NCI-H526 (cell line): ENCODE data around the gene BAIAP2.

Source experiments
- DNase-seq, 2 experiments: peaks; one replicate each; lab custom pipeline; 2025; lab: John Stamatoyannopoulos, UW

Gene BAIAP2

DNA sequence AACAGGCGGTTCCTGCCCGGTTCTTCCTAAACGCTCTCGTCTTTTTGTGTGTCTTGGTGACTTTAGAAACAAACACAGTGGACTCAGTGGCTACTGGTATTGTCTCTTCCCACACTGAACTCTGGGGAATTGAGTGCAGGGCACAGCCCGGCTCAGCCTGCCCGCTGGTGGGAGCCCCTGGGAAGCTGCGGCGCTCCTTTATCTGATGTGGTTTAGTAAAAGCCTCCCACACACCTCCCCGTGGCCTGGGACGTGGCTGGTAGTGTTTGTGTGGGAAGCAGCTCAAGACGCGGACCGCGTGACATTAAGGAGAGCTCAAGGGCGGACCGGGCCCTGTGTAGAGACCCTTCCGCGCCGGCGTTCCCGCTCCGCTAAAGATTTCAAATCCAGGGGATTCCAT, 75.0 kb downstream of the BAIAP2 start:
- DNase-seq: no peak

DNA sequence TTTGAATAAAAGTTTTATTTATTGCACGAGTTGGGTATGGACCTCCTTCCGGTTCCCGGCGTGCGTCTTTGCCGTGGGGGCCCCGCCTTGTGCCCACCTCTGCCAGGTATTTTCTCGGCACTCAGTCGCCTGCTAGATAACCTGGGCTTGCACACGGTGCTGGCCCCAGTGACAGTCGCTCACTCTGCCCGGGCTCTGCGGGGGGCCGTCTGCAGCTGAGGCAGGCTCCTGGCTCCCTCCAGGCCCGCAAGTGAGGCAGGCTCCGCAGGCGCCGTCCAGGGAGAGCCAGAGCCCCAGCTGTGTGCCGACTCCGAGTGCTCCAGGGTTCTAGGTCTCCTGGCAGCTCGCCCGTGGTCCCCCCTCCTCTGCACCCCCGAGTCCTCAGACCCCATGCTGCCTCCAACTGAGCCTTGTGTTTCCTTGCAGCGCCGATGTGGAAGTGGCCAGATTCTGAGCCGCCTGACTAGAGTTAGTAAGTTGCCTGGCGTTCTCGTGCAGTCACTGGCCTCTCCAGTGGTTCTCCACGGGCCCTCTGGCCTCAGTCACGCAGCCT, 75.6 kb downstream of the BAIAP2 start:
- DNase-seq: no peak

DNA sequence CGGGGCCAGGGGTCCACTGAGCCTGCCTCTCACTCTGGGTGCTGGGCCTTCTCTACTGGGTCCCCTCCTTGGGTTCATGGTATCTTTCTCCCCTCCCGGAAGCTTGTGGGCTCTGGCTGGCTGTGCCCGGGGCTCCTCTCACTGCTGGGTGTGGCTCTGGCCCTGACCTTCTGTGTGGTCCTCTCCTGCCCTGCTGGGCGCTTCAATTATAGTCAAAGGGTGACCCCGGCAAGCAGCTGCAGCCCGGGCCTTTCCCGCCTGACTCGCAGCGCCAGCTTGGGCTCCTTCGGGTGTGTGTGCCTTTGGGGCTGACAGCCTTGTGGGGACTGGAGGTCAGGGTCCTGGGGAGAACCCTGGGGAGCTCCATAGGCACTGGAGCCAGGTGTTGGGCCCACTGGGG, 76.1 kb downstream of the BAIAP2 start:
- DNase-seq: no peak

DNA sequence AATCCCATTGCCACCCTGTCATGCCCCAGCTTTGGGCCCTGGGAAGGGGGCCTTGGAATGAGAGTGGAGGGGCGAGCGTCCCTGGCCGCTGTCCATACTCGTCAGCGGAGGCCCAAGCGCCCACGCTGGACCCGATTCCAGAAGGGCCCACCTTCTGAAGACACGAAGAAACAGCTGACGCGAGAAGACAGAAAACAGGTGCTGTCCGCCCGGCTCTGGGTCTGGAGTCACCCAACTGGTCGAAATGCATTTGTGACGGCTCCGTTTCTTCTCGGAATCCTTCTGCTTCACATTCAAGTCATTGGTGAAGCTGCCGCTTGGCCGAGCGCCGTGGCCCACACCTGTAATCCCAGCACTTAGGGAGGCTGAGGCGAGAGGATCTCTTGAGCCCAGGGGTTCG, 77.5 kb downstream of the BAIAP2 start:
- DNase-seq: no peak

DNA sequence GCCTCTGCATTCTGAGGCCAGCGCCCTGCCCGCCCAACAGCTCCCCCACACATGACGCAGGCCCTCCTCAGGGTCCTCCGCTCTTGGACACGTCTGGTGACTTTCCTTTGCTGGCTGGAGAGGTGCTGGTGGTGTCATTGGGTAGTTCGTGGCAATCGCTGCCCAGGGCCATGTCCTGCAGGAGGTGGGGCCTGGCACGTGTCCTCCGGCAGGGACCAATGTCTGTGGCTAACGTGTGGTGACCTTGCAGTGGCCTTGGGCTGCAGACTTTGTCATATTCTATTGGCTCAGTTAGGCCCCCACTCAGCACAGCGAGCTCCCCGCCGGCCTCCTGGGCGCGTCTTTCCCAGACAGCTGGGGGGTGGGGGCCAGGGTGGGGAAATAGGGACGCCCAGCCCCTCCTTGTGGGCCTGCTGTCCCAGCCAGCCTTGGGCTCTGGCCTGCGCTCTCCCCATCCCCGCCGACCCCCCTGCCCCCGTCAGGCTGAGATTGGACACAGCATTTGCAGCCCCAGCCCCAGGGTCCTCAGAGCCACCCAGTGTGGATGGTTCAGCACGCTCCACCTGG, 78.3 kb downstream of the BAIAP2 start:
- DNase-seq: no peak

DNA sequence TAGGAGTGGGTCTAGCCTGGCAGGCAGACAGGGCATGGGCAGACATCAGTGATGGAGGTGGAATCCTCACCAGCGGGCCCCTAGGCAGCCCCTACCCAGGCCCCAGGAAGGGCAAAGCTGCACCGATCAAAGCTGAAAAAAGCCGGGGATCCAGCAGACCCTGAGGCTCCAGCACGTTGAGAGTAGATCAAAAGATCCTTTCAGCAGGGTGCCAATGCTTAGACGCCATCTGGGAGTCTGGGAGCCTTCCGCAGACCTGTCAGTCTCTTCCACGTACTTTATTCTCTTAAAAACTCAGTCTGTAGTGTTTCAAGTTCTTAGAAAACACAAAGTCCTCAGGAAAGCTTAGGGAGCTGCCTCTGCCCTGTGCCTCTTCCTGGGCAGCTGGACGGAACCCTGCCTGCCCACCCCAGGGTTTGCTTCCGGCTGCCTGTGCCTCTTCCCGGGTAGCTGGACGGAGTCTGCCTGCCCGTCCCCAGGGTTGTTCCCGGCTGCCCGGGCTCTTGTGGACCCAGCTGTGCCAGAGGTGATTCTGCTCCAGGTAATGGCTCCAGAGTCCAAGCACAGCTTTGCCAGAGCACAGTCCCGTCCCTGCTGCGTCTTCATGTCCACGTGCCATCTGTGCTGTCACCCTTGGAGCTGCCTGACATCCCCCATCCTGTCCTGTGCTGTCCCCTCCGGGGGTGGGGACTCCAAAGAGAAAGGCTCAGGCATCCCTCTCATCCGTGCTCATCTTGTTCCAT, 79.6 kb downstream of the BAIAP2 start:
- no peak for DNase-seq

DNA sequence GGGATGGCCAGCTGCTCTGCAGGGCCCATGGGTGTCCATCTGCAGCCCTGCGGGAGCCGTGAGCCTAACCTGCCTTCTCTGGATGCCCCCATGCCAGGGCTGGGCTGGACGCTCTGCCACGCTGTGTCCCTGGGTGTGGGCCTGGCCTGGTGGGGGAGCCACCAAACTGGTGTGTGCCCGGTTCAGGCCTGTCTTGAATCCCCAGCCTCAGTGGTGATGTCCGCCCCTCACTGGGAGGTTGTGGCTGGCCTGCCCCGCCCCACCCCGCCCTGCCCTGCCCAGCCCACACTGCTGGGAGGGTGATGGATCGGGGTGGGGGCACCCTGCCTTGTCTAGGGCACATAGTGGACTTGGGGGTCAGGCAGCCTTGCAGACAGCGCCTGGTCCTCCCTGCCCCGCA, 80.3 kb downstream of the BAIAP2 start:
- no peak for DNase-seq

DNA sequence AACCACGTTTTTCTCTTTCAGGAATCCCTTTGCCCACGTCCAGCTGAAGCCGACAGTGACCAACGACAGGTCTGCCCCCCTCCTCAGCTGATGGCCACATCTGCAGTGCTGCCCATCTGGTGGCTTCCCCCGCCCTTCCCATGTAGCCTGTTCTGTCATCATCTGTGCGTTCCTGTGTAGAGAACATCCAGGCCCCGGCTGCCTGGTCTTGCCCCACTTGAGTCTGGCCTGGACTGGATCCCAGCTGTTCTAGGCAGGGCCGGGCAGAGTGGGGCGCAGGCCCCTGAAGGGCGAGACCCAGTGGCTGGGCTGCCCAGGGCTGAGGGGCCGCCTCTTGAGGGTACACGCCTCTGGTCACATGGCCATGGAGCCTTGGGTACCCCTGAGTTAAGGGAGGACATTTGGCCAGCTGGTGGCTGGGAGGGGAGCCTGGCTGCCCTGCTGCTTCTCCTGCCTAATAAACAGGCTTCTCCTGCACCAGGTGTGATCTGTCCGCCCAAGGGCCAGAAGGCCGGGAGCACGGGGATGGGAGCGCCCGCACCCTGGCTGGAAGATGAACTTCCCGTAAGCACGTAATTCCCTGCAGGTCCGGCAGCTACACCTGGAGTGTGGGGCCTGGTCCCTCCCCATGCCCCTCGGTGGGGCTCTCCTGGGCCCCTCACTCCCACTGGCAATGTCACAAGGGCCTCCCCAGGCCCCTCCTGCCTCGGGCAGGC, 81.0 kb downstream of the BAIAP2 start:
- DNase-seq: no peak

DNA sequence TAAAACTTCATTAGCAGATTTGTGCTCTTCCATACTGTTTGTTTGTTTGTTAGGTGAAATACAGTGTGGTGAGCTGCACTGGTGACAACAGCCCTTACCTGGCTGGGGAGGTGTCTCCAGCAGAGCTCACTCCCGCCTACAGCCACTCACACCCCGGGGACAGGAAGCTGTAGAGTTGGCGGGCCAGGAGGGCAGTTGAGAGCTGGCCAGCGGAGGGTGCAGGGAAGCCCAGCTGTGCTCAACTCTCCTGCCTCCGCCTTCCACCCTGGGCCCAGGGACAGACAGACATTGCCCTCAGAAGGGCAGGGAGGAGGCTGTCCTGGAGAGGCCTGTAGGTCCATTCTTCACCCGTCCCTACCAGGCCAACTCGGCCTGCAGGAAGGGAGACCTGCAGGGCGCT, 81.8 kb downstream of the BAIAP2 start:
- DNase-seq: no peak

DNA sequence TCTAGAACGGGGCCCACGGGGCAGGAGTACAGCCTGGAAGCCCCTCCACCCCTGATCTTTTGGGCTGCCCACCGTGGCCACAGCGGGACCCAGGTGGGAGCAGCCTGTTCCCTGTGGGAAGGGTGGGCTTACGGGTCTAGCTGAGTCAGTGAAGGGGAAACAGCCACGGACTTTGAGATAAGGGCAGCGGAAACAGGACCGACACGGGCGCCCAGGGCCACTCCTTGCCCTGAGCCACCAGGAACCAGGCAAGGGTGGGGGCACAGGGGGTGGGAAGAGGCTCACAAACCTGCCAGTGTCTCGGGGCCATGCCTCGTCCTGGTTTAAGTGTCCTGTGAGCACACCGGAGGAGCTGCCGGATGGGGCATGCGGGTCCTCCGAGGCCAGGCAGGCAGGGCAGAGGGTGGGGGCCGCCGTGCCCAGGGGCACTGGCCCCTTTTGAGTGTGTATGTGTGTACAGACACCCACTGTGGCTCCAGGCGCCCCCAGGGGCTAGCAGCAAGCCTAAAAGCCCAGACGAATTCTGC, 82.8 kb downstream of the BAIAP2 start:
- DNase-seq: no peak

DNA sequence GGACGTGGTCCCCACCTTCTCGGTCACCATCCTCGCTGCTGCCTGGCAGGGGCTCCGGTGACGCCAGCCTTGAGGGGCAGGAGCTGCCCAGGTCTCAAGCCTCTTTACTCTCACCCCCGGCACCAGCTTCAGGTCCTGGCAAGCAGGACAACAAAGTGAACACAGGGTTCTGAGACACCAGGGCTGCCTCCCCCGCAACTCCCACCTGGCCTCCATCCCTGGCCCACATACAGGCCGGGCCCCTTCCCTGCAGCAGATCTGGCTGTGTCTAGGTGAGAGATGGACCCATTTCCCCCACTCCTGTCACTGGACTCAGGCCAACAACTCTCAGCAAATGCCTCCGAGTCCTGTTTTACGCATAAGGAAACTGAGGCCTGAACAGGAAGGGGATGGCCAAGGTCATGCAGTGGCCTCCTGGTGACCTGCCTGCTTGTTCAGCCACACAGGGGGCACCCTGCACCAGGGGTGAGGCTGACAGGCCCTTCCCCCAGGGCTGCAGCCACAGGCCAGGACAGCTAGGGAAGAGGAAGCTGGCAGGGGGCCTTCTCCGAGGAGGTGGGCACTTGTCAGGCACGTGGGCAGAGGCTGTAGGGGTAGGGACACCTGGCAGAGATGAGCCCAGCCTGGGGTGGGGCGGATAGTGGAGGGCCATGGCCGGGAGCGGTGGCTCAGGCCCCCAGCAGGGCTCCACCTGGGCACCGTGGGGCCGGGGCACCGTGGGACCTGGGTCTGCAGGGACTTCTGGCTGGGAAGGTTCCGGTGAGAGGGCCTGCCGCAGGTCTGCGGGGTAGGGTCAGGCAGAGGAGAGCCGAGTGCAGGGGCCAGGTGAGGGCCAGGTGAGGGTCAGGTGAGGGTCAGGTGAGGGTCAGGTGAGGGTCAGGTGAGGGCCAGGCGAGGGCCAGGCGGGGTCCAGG, 83.6 kb downstream of the BAIAP2 start:
- no peak for DNase-seq

DNA sequence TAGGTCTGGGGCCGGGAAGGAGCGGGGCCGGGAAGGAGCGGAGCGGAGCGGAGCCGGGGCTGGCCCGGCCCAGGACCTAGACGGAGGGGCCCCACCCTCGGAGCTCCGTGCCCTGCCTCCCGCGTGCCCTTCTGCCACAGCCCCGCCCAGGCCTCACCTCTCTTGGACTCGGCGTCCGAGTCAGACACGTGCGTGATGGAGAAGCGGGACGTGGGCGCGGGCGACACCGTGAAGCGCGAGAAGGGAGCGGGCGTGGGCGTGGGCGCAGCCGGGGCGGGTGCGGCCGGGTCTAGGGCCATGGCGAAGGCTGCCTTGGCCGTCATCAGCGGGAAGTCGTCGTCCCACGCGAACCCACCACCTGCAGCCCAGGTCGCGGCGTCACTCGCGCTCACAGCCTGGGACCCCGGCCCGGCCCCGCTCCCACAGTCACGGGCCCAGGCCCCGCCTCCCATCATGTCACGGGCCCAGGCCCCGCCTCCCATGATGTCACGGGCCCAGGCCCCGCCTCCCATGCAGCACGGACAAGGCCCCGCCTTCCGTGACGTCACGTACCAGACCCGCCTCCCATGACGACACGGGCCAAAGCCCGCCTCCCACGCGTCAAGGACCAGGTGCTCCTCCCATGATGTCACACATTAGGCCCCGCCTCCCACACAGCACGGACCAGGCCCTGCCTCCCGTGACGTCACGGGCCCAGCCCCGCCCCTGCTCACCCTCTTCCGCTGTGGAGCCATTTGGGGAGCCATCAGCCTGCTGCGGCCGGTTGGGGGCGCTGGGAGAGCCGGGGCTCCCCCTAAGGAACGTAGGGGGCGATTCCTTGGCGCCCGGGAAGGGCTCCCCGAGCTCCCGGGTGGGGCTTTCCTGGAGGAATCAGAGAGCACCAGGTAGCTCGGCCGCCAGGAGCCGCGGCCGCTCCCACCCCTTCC, 84.5 kb downstream of the BAIAP2 start:
- peak; percentile 66 to 94 for DNase-seq

DNA sequence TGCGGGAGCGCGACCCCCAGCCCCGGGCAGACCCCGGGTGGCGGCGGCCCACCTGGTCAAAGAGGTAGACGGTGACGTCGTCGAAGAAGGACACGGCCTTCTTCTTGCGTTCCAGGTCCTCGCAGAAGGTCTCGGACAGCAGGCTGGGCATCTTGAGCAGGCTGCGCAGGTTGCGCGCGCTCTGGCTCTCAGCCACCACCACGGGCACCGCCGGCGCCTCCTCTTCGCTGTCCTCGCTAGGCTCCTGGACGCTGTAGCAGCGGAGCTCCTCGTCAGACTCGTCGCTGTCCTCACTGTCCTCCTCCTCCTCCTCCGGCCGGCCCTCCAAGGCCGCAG, 85.2 kb downstream of the BAIAP2 start:
- DNase-seq: no peak

DNA sequence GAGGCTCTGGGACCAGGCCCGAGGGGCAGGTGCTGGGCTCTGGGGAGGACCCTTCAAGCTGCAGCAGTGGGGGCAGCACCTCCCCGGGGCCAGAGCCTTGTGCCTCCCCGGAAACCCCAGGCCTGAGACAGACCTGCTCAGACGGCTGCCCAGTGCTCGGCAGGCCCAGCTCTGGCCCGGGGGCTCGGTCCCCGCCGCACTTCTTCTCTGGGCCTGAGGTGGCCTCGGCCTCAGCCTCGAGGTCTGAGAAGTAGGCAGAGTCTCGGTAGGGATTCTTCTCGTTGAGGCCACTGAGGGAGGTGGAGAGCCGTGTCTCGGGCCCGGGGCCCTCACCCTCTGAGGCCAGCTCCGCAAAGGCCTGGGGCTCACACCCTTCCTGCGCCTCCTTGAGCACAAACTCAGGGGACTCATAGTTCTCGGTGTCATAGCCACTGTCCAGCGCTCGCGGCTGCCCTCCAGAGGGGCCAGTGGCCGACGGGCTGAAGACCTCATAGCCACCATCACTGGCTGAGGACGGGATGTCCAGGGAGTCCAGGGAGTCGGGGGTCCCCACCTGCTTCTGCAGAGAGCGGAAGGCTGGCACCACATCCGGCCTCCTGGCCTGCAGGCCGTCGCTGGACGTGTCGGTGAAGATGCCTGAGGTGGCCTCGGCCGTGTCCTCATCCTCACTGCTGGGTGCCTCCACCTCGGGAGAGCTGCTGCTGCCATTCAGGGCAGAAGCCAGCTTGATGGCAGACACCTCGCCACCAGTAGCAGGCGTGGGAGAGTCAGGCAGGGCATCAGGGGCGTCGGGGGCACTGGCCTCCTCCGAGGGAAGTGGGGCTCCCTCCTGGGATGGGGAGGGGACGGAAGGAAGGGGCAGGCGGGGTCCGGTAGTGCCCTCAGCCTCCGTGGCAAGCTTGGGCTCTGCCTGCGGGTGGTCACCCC, 86.0 kb downstream of the BAIAP2 start:
- no peak for DNase-seq

DNA sequence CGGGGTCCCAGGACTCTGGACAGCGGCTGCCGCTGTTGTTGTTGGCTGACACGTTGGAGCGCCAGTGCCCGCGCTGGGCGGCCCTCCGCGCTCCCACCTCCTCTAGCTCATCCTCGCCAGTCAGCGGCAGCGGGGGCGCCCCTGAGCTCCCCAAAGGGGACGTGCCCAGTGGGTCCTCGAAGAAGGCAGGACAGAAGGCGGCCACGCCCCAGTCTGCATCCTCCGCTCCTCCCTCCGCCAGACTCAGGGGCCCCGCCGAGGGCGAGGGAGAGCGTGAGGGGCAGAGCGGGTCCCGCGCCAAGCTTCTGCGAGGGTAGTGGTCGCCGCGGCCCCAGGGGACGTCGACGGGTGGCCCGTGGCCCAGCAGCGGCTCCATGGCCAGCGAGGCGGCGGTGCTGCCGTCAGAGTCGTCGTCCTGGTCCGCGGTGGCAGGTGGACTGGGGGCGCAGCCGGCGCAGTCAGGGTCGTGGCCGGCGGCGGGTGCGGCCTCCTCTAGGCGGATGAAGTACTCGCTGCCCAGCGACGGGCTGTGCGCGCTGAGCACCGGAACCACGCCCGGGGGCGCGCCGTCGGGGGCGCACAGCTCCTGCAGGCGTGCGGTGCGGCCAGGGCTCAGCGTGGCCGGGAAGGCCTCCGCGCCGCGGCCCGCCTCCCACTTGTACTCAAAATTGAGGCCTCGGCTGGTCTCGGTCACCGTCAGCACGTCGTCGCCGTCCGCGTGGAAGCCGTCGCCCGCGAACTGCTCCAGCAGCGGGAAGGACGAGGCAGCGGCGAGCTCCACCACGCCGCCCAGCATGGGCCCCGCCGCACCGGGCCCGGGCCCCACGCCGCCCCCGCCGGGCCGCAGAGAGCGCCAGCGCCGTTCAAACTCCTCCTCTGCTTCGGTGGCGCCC, 87.1 kb downstream of the BAIAP2 start:
- no peak for DNase-seq

DNA sequence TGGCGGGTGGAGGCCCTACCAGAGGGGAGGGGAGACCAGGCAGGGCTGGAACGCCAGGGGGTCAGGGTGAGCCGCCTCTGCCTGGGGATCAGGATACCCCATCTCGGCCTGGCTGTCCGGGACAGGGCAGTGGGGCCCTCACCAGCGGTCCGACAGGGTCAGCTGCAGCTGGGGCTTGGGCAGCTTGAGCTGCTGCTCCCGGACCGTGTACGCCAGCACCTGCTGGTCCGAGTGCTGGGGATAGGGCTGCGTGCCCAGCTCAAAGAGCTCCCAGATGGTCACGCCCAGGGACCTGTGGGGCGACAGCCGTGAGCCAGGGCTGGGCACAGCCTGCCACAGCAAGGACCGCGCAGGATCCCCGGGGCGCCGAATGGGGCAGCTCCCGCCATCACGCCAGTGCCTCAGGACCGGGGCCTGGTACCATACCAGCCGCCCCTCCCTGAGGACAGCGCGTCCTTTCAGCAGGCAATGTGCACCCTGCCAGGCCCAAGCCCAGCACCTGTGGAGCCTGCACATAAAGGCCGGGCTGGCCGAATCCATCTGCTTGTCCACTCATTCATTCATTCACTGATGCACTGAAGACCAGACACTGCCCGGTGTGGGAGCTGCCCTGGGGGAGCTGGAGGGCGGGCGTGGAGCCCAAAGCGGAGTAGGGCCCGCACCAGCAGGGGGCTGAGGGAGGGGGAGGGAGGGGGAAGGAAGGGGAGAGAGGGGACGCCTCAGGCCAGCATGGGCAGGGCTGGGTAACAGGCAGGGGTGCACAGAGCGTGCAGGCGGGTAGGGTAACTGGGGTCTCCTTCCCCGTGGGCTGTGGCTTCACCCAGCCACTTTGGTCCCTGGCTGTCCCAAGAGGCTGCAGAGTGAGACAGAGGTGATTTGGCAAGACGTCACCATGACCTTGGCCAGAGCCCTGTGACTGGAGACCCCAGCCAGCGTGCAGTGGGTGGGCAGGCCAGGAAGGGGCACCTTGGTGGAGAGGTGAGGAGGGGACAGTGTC, 88.4 kb downstream of the BAIAP2 start:
- DNase-seq: no peak

DNA sequence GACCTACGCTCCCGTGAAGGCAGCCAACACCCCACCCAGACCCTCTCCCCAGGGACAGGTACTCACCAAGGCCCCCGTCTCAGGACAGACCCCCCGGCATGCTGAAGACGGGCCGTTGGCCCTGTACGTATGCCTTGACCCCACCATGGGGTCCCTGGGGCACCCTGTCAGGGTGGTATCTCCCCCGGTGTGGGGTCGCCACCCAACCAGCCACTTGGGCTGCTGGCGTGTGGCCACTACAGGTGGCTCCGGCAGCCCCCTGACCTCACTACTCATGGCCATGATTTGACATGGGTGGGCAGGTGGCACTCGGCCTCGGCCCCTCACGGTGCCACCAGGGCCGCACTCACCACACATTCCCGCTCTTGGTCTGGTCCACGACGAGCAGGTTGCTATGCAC, 89.4 kb downstream of the BAIAP2 start:
- no peak for DNase-seq
